Erythroblast (primary cell): Measurements from ENCODE around the gene PDE9A.

ENCODE experiments used
- DNase-seq, 2 experiments: peaks; one replicate each; lab custom pipeline; 2025; lab: John Stamatoyannopoulos, UW
- GATA1 ChIP-seq: IDR thresholded peaks from 2 replicates; pipeline ENCODE4 v1.6.1; 2011; ENCODE audit warnings: low read depth, mild to moderate bottlenecking, control low read depth, low read length, moderate library complexity
- POLR2A ChIP-seq: IDR thresholded peaks from 2 replicates; pipeline ENCODE4 v1.6.1; 2011; ENCODE audit warnings: mild to moderate bottlenecking, low read length

The PDE9A gene

DNA sequence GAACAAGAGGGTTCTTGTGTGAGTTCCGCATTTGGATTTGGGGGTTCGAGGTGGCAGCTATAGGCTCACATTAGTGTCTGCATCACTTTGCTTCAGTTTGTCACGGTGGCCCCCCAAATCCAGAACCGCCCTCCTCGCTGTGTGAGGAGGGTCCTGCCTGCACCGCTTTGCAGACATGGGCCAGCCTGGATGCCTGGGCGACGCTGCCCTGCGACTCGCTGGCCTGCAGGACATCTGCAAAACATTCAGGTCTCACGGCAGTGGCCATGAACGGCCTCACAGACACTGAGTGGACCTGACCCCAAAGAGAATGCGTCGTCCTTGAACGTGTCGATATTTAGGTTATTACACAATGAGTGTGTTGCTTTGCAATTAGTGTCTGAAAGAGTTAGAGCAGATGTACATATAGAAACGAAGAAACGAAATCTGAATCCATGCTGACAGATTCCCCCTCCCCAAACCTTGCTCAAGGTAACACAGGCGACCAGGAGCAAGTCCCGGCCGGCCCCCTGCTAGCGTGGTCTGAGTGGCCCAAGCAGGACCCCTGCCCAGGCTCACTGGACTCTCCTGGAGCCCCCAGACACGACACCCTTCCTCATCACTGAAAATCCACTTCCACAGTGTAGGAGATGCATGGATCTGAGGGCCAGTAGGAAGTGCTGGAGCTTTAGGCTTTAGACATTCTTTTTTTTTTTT, 20.4 kb downstream of the PDE9A start:
- DNase-seq = no peak
- no peak for TF ChIP-seq POLR2A
- TF ChIP-seq GATA1 = no peak

GRCh38 chr21:42674351-42674940, 21.0 kb downstream of the PDE9A start:
- TF ChIP-seq POLR2A = no peak
- no peak for TF ChIP-seq GATA1
- DNase-seq = no peak

GRCh38 chr21:42675403-42675802, 22.0 kb downstream of the PDE9A start:
- TF ChIP-seq GATA1 = no peak
- no peak for DNase-seq

- TF ChIP-seq POLR2A = no peak
- no peak for TF ChIP-seq GATA1
- no peak for DNase-seq
These were observed 23.4 kb downstream of the PDE9A start for GRCh38 chr21:42676808-42677207.

- TF ChIP-seq POLR2A = no peak
- no peak for TF ChIP-seq GATA1
- DNase-seq = no peak
These were observed 24.2 kb downstream of the PDE9A start for GRCh38 chr21:42677339-42678321.

DNA sequence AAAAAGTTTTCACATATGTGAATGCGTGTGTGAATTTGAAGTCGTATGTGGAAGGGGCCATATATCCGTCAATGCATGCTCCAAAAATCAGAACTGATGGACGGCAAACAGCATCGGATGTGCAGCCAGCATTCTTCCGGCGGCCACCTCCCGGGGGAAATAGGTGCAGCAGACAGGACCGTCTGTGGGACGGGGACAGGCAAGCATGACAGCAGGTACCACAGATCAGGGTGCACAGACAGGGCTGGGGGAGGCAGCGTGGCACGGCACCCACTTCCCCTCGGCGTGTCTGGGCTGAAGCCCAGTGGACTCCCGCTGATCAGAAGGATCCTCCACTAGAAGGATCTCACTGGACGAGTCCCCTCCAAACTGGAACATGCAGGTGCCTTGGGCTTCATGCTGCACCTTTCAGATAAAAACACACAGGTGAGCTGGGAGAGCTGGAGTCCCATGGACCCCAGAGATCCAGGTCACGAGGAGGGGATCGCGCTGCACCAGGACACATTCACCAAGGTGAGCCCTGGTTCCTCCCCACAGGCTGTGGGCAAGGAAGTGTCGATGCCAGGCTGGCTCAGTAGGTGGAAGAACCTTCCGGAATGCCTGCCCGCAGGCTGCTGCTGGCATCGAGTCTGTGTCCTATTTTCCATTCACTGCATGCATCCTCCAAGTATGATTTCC, 25.3 kb downstream of the PDE9A start:
- TF ChIP-seq GATA1 (no peak), POLR2A (no peak)
- DNase-seq = no peak

DNA sequence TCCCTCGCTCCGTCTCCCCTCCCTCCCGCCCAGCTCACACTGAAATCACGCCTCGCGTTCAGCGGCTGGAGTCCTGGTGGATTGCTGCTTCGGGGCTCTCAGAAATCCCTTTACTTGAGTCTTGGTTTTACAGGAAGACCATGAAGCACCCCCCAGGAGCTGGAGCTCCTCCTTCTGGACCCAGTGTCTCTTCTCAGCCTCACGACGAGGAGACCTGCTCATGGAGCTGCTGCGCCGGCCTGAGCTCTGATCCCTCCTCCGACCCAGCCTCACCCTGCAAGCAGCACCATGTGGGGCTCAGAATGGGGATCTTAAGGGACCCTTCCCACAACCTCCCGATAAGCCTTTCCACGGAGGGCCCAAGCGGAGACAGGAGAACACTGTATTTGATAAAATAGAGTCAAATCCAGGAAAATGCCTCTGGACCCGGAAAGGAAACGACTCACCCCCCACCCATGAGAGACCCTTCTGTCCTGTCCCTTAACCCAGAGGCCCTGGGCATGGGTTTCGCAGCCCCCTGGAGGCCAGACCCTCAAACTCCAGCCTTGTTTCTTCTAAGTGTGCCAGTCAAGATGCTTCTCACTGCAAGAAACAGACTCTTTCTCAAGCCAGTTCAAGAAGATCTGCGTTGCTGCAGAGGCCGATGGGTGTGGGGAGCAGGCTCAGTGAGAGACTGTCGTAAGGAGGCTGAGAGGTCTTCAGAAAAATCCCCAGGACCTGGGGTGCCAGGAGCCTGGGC, 26.1 kb downstream of the PDE9A start:
- TF ChIP-seq POLR2A (no peak), GATA1 (no peak)
- DNase-seq = no peak

- no peak for DNase-seq
- TF ChIP-seq GATA1 = no peak
- TF ChIP-seq POLR2A = no peak
These were observed 26.6 kb downstream of the PDE9A start for GRCh38 chr21:42680058-42680330.

GRCh38 chr21:42680429-42680828, 27.0 kb downstream of the PDE9A start:
- DNase-seq = no peak
- TF ChIP-seq POLR2A (no peak), GATA1 (no peak)

GRCh38 chr21:42681296-42682206, 28.1 kb downstream of the PDE9A start:
- TF ChIP-seq POLR2A (no peak), GATA1 (no peak)
- DNase-seq = no peak

DNA sequence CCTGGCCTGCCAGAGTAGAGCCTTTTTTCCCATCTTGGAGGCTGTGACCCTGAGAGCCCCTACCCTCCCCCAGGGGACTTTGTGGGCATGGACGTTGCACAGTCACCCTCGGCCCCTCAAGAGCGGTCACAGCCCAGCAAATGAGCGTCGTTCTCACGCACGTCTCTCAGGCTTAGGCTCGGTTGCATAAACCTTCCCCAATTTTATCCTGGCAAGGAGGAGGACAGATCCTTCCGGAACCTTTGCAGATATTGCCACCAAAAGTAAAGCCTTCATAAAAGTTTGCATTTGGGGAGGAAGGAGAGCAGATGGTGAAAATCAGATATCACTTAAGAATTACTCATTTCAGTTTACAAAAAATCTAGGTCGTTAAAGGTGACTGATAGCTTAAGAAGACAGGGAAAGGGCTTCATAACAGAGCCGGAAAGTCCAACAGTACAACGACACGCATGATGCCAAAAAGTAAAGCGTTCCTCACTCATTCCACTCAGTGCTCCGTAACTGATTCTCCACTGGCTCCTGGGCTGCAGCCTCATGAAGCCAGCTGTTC, 29.3 kb downstream of the PDE9A start:
- no peak for DNase-seq
- no peak for TF ChIP-seq POLR2A
- no peak for TF ChIP-seq GATA1

GRCh38 chr21:42683371-42684108, 30.1 kb downstream of the PDE9A start:
- DNase-seq = no peak
- TF ChIP-seq POLR2A = no peak
- no peak for TF ChIP-seq GATA1
